ENCODE measurements around the gene RIC3.

Gene RIC3

DNA sequence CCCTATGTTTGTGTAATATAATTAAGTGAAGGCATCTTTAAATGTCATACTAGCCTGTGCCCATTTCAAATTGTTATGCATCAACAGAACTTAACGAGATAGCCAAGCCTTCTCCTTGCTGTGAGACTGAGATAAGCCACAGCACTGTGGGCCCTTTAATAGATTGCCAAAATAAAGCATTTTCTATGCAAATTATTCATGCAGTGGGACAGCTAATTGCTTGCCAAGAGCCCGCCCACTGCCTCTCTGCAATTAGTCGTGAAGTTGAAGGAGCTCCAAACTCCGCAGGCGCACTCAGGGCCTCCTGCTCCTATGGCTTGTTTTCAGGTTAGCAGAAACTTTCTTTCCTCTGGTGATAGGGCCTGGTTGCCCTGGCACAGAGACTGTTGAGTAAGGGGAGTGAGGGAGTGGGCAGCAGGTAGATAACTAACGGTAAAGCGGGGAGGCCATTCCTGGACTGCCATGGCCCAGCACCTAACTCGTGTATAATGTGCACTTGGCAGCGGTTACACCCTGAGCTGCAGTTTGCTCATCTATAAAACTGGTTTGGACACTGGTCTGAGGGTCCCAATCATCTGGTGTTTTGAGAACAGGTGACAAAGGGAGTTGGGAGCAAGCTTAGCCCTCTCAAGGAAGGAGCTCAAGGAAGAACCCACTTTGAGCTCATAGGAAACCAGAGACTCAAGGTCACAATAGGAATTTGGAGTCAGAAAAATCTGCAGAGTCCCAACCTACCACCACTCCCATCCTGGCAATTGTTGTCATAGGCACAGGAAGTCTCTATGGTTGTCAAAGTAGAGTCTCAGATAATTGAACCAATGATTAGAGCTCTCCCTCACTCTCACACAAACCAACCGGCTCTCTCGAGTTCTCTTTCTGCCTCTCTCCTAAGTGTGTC, 33.9 kb upstream of the RIC3 start:
- DNase-seq (ENCODE audit: low read depth in 2 of 2) = no peak
- TF ChIP-seq, protein P1, sequence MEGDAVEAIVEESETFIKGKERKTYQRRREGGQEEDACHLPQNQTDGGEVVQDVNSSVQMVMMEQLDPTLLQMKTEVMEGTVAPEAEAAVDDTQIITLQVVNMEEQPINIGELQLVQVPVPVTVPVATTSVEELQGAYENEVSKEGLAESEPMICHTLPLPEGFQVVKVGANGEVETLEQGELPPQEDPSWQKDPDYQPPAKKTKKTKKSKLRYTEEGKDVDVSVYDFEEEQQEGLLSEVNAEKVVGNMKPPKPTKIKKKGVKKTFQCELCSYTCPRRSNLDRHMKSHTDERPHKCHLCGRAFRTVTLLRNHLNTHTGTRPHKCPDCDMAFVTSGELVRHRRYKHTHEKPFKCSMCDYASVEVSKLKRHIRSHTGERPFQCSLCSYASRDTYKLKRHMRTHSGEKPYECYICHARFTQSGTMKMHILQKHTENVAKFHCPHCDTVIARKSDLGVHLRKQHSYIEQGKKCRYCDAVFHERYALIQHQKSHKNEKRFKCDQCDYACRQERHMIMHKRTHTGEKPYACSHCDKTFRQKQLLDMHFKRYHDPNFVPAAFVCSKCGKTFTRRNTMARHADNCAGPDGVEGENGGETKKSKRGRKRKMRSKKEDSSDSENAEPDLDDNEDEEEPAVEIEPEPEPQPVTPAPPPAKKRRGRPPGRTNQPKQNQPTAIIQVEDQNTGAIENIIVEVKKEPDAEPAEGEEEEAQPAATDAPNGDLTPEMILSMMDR (IDR thresholded peaks at IDR 0.05; ENCODE audit: low read depth, low read length) = no peak
- no peak overlapping the region for H3K4me3 ChIP-seq (replicated peaks in 1 of 2; ENCODE audit: low read depth in 2 of 2, low read length in 2 of 2)

DNA sequence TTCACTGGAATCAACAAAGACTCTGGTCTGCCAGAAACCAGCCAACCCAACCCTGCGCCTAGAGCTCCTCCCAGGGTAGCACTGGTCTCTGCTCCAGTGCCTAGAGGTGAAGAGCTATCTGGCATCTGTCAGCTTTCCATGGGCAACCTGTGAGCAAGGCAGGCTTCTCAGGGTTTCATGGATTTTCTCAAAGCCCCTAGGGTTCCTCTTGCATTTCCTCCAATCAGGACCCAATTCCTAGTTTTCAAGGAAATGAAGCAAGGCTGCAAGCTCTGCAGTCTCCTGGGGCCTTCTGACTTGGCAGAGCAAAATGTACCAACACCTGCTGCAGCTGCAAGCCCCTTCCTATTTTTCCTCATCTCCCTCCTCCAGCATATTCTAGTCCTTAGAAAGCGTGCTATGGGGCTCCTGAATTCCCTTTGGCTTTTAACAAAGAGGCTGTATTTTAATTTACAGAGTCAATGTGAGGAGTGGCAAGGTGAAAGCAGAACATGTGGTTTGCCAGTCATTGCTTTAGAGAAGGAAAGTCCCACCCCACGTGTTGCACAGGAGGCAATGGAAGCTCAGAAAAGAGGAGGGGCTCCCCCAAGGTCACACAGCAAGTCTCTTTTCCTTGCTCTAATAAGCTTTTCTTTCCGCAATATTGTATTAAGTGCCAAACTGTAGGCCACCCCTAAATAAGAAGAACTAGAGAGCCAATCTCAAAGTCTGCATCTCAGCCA, 33.0 kb upstream of the RIC3 start:
- H3K4me3 ChIP-seq (replicated peaks in 1 of 2; ENCODE audit: low read depth in 2 of 2, low read length in 2 of 2) = no peak overlapping the region
- TF ChIP-seq, protein P1 (IDR thresholded peaks at IDR 0.05; ENCODE audit: low read depth, low read length) = no peak

DNA sequence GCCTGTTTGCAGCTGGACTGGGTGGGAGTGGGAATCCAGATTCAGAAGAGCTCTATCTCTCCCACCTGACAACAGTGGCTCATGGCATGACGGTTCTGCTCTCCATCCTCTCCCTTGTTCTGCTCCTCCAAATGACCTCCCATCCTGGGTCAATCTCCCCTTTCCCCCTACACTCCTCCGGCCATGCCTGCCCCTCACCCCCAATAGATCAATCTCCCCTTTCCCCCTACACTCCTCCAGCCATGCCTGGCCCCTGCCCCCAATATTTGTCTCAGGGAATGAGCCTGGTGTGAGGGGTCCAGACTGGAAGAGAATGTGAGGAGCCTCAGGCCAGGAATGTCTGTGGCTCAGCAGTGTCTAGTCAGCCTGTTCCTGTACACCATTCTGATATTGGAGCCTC, 30.9 kb upstream of the RIC3 start:
- no peak for DNase-seq (ENCODE audit: low read depth in 2 of 2)
- TF ChIP-seq, protein P1 (IDR thresholded peaks at IDR 0.05; ENCODE audit: low read depth, low read length) = no peak
- H3K4me3 ChIP-seq (replicated peaks in 1 of 2; ENCODE audit: low read depth in 2 of 2, low read length in 2 of 2) = no peak overlapping the region

More for the DNA sequence above, 33.0 kb upstream of the RIC3 start:
- DNase-seq (ENCODE audit: low read depth in 2 of 2) = no peak

DNA sequence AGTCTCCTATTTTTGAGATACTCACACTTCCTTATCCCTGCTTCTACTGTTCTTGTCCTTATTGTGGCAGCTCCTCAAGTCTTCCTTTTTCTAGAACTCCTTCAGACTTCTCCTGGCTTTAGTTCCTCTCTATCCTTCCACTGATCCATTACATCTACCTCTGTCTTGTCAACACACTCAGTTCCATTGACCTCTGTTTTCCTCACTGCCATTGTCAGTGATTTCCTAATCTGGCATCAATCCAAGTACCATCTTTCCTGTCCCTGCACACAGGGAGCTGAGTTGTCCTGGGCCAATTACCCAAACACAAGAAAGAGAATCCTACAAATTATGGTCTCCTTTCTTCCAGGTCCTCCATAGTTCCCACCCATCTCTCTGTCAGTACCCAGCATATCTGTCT, 27.9 kb upstream of the RIC3 start:
- no peak overlapping the region for H3K4me3 ChIP-seq (replicated peaks in 1 of 2; ENCODE audit: low read depth in 2 of 2, low read length in 2 of 2)
- DNase-seq (ENCODE audit: low read depth in 2 of 2) = no peak
- TF ChIP-seq, protein P1 (IDR thresholded peaks at IDR 0.05; ENCODE audit: low read depth, low read length) = no peak

DNA sequence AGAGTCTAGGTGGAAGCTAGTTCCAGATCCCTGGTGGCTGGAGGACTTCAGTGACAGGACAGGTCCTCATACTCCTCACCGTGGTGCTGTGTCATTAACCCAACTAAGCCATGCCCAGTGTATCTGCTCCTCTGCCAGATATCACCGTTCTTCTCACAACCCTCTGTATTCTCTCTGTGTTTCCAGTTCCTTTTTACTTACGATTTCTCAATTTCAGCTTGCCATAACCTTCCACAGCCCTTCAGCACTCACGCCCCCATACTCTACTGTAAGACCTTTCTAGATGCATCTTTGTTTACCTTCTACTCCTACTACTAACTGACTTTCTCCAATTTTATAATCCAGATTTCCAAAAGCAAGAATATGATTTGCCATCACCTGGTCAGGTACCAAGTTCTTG, 26.1 kb upstream of the RIC3 start:
- H3K4me3 ChIP-seq (replicated peaks in 1 of 2; ENCODE audit: low read depth in 2 of 2, low read length in 2 of 2) = no peak overlapping the region
- TF ChIP-seq, protein P1 (IDR thresholded peaks at IDR 0.05; ENCODE audit: low read depth, low read length) = no peak
- DNase-seq (ENCODE audit: low read depth in 2 of 2) = no peak

DNA sequence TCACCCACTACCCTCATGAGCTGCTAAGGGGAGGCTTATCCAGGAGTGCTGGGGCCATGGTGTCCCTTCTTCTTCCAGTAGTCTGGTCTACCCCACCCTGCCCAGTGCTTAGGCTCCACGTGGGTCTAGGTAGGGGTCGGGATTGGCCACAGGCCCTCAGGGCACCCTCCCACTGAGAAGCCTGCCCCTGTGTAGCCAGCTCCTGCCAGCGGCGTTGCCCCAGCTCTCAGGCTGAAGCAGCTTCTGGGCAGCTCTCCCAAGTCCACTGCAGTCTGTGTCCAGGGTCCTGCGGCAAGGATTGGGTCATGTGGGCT, 24.0 kb upstream of the RIC3 start:
- TF ChIP-seq, protein P1 (IDR thresholded peaks at IDR 0.05; ENCODE audit: low read depth, low read length) = no peak
- no peak for DNase-seq (ENCODE audit: low read depth in 2 of 2)
- no peak overlapping the region for H3K4me3 ChIP-seq (replicated peaks in 1 of 2; ENCODE audit: low read depth in 2 of 2, low read length in 2 of 2)

Data from cardiac fibroblast (primary cell).